IMR-90 (cell line): ENCODE data around the gene IGSF3. TPM values are rescaled to one million over a fixed set of nuclear protein-coding genes. Genes with fewer than 3 reads are reported as not detected.
"Not testable (repeated sequence)": the region's sequence is repeated elsewhere in the genome, so short reads cannot be mapped to it uniquely, and the experiment has no call there.

Experiments
- ATAC-seq: fragments of 200-7000 bp; cut with Tn5 transposase; 2 replicates; pipeline ENCODE4 v1.9.1; 2020; ENCODE audit warnings: low read depth, mild to moderate bottlenecking, moderate library complexity
- BruUV-seq: library from RNA; stranded (reverse); fragments of 400-500 nt; replicated peaks from 2 replicates; lab custom pipeline; 2021; lab: Mats Ljungman, UMichigan
- CTCF ChIA-PET: fragments of 300-600 bp; formaldehyde crosslinking; extraction: SDS; loops from one replicate; lab custom pipeline; 2021; ENCODE audit warnings: antibody characterized with exemption; lab: Yijun Ruan, JAX
- POLR2A ChIA-PET: fragments of 300-600 bp; sonication (Branson Sonifier 250); formaldehyde crosslinking; loops from one replicate; lab custom pipeline; 2022; ENCODE audit warnings: antibody characterized with exemption; ENCODE audit not compliant: unreplicated experiment; lab: Charles Lee
- DNase-seq: peaks from one replicate; pipeline ENCODE4 v3.0.0; 2013
- H2AFZ ChIP-seq: replicated peaks from 2 replicates; pipeline ENCODE3; 2013; ENCODE audit warnings: low read length, mild to moderate bottlenecking; ENCODE audit not compliant: poor library complexity
- H2AK5ac ChIP-seq: 2 replicates; pipeline ENCODE4 v1.6.1; 2013; ENCODE audit warnings: low read depth, low read length, inconsistent platforms
- H2AK9ac ChIP-seq: replicated peaks from 2 replicates; pipeline ENCODE3; 2013; ENCODE audit warnings: mild to moderate bottlenecking, low read depth, low read length, moderate library complexity; ENCODE audit not compliant: poor library complexity
- H2BK120ac ChIP-seq: 2 replicates; pipeline ENCODE4 v1.6.1; 2013; ENCODE audit warnings: low read depth, low read length, inconsistent platforms
- H2BK15ac ChIP-seq: 3 replicates; pipeline ENCODE4 v1.6.1; 2013; ENCODE audit warnings: low read depth, low read length, inconsistent platforms
- H2BK20ac ChIP-seq: 2 replicates; pipeline ENCODE4 v1.6.1; 2013; ENCODE audit warnings: low read depth, mild to moderate bottlenecking, inconsistent platforms, low read length, moderate library complexity
- H2BK5ac ChIP-seq: 2 replicates; pipeline ENCODE4 v1.6.1; 2013; ENCODE audit warnings: mild to moderate bottlenecking, low read depth, low read length, inconsistent platforms; ENCODE audit not compliant: poor library complexity, severe bottlenecking
- H3K14ac ChIP-seq: replicated peaks from 2 replicates; pipeline ENCODE4 v1.6.1; 2013; ENCODE audit warnings: low read depth, low read length, inconsistent platforms
- H3K18ac ChIP-seq: 2 replicates; pipeline ENCODE4 v1.6.1; 2013; ENCODE audit warnings: low read depth, low read length, control low read depth
- H3K23ac ChIP-seq: 2 replicates; pipeline ENCODE4 v1.6.1; 2013; ENCODE audit warnings: low read depth, low read length, inconsistent platforms
- H3K27ac ChIP-seq: 2 replicates; pipeline ENCODE4 v1.5.1; 2013; ENCODE audit warnings: mild to moderate bottlenecking, control low read depth, low read length; ENCODE audit not compliant: insufficient read depth
- H3K27me3 ChIP-seq: 2 replicates; pipeline ENCODE4 v1.6.1; 2013; ENCODE audit warnings: low read length; ENCODE audit not compliant: control insufficient read depth, insufficient read depth
- H3K36me3 ChIP-seq: 2 replicates; pipeline ENCODE4 v1.6.1; 2013; ENCODE audit warnings: low read length, mixed read lengths; ENCODE audit not compliant: control insufficient read depth, insufficient read depth
- H3K4ac ChIP-seq: 2 replicates; pipeline ENCODE4 v1.6.1; 2013; ENCODE audit warnings: low read depth, low read length, inconsistent platforms
- H3K4me1 ChIP-seq: 2 replicates; pipeline ENCODE4 v1.6.1; 2013; ENCODE audit warnings: low read length, mixed read lengths; ENCODE audit not compliant: control insufficient read depth, insufficient read depth
- H3K4me2 ChIP-seq: 2 replicates; pipeline ENCODE4 v1.6.1; 2013; ENCODE audit warnings: low read depth, mild to moderate bottlenecking, control low read depth, low read length, moderate library complexity
- H3K4me3 ChIP-seq: 2 replicates; pipeline ENCODE4 v1.5.1; 2013; ENCODE audit warnings: low read depth, mild to moderate bottlenecking, control low read depth, low read length, moderate library complexity; ENCODE audit not compliant: insufficient read depth
- H3K56ac ChIP-seq: 2 replicates; pipeline ENCODE4 v1.6.1; 2013; ENCODE audit warnings: low read length, inconsistent platforms; ENCODE audit not compliant: insufficient read depth; ENCODE audit errors: extremely low read depth
- H3K79me1 ChIP-seq, 2 experiments: 2 replicates each; pipeline ENCODE4 v1.6.1; 2013; ENCODE audit warnings: low read length in 2 of 2, inconsistent platforms in 1 of 2, low read depth in 1 of 2
- H3K9ac ChIP-seq: 2 replicates; pipeline ENCODE4 v1.6.1; 2013; ENCODE audit warnings: low read depth, low read length, control low read depth
- H3K9me1 ChIP-seq: 2 replicates; pipeline ENCODE4 v1.6.1; 2013; ENCODE audit warnings: low read length, inconsistent platforms; ENCODE audit not compliant: insufficient read depth
- H3K9me3 ChIP-seq: 2 replicates; pipeline ENCODE4 v1.6.1; 2013; ENCODE audit warnings: low read length; ENCODE audit not compliant: control insufficient read depth, insufficient read depth
- H4K20me1 ChIP-seq: 2 replicates; pipeline ENCODE4 v1.6.1; 2013; ENCODE audit warnings: low read length, inconsistent platforms; ENCODE audit not compliant: insufficient read depth
- H4K5ac ChIP-seq: 2 replicates; pipeline ENCODE4 v1.6.1; 2013; ENCODE audit warnings: mild to moderate bottlenecking, low read depth, low read length, control low read depth
- H4K8ac ChIP-seq, 2 experiments: 2 replicates each; pipeline ENCODE4 v1.6.1; 2013; ENCODE audit warnings: low read depth in 2 of 2, low read length in 2 of 2, control low read depth in 1 of 2, inconsistent platforms in 1 of 2
- H4K91ac ChIP-seq: 2 replicates; pipeline ENCODE4 v1.6.1; 2013; ENCODE audit warnings: low read depth, low read length, inconsistent platforms; ENCODE audit not compliant: insufficient read depth
- WGBS, 2 experiments: methylation state at CpG; one replicate each; pipeline versions ENCODE4 v1.1.5 to v1.1.7; 2013; ENCODE audit warnings: missing lambda C conversion rate in 2 of 2; ENCODE audit not compliant: insufficient read length in 1 of 2; ENCODE audit errors: extremely low coverage in 2 of 2; 5-methylcytosine and 5-hydroxymethylcytosine counted together
- dilution Hi-C: fragments of 300-500 bp; cut with HindIII; formaldehyde crosslinking; loops from one replicate; pipeline ENCODE4 v1.14.3; 2018; ENCODE audit warnings: low sequenced_read_pairs; ENCODE audit not compliant: unreplicated experiment
- in situ Hi-C: fragments of 300-500 bp; cut with MboI; formaldehyde crosslinking; loops from 3 replicates; pipeline ENCODE4 v1.14.3; 2019; ENCODE audit warnings: low sequenced_read_pairs, inconsistent platforms, mixed read lengths
- intact Hi-C: fragments of 100-400 bp; cut with micrococcal nuclease; formaldehyde crosslinking; loops from 2 replicates; pipeline ENCODE4 v1.10.0; 2022
- polyA plus RNA-seq, 3 experiments: library from polyadenylated mRNA; depleted of rRNA; stranded (reverse); fragments of >200 nt; gene quantifications; 2 replicates each; pipeline ENCODE4 v1.2.3, GENCODE V29; 2012; ENCODE audit warnings: low replicate concordance in 1 of 3
- total RNA-seq: library from RNA; depleted of rRNA; stranded (reverse); fragments of >200 nt; gene quantifications from 2 replicates; pipeline ENCODE4 v1.2.3, GENCODE V29; 2012

The IGSF3 gene
- total and polyA plus RNA-seq, 2 of the 4 experiments (the other 2 are of a cell fraction), result under 0.01 to 0.02 TPM

DNA sequence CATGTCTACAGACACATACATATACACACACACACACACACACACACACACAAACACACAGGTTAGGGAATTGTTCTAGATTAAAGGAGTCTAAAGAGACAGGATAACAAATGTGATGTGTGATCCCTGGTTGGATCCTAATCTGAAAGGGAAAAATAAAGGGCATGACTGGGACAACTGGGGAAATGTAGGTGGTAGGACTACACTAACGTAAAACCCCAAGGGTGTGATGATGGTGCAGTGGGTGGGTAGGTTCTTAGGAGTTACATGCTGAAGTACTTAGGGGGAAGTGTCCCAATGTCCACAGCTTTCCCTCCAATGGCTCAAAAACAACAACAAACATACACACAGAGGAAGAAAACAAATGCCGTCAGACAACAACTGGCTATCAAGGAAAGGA, 68.2 kb downstream of the IGSF3 start:
- CTCF ChIA-PET, H3K4me3 ChIP-seq, H3K56ac ChIP-seq, H3K36me3 ChIP-seq, H3K4me1 ChIP-seq, H3K4me2 ChIP-seq, H2AFZ ChIP-seq, H3K9me3 ChIP-seq, H2AK9ac ChIP-seq, ATAC-seq, POLR2A ChIA-PET, H2BK15ac ChIP-seq, H3K27ac ChIP-seq, dilution Hi-C loops, H2BK5ac ChIP-seq, H2AK5ac ChIP-seq, H4K5ac ChIP-seq, H3K18ac ChIP-seq, H3K23ac ChIP-seq, H4K8ac ChIP-seq, H3K79me1 ChIP-seq, in situ Hi-C loops, H4K91ac ChIP-seq, H4K20me1 ChIP-seq, H2BK120ac ChIP-seq, DNase-seq, H3K9me1 ChIP-seq, H3K14ac ChIP-seq, H3K27me3 ChIP-seq, intact Hi-C loops, H3K4ac ChIP-seq, H2BK20ac ChIP-seq, H3K9ac ChIP-seq, BruUV-seq: not testable (repeated sequence)
- no CpG with 5 or more reads among the region's 2 CpGs for WGBS, 2 experiments

DNA sequence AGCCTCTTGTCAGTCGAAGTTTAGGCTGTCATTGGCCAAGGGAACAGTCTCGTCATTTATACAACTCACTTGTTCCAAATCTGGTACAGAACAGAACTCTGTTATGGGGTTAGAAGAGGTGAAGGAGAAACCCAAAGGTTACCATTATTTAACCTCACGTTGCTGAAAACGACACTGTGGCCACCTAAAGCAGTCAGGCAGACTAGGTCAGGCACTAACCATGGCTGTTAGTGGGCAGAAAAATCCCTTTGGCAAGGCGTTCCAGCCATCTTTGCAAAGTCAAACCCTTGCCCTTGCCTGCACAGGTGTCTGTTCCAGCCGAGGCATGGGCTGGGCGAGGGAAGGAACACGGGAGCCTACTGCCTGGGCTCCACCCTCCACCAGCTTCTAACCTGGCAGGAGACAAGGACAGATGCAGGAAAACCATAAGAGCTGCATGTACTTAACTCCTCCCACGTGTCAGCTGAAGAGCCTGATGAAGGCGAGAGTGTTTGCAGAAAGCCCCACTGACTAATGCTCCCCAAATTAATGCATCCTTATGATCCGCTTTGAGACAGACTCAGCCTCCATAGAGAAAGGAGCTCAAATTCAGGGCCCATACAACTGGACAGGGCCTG, 69.0 kb downstream of the IGSF3 start:
- intact Hi-C loops, H2AK5ac ChIP-seq, H3K56ac ChIP-seq, H4K5ac ChIP-seq, H3K9me1 ChIP-seq, H3K4me3 ChIP-seq, H3K4me1 ChIP-seq, H3K79me1 ChIP-seq, H3K36me3 ChIP-seq, H4K20me1 ChIP-seq, H3K9ac ChIP-seq, H2BK5ac ChIP-seq, H2BK120ac ChIP-seq, H4K91ac ChIP-seq, DNase-seq, in situ Hi-C loops, H3K14ac ChIP-seq, dilution Hi-C loops, H2BK15ac ChIP-seq, POLR2A ChIA-PET, H3K4ac ChIP-seq, H3K23ac ChIP-seq, H3K9me3 ChIP-seq, ATAC-seq, H3K27ac ChIP-seq, BruUV-seq, H3K18ac ChIP-seq, H3K4me2 ChIP-seq, H2BK20ac ChIP-seq, H2AK9ac ChIP-seq, H3K27me3 ChIP-seq, CTCF ChIA-PET, H2AFZ ChIP-seq, H4K8ac ChIP-seq: not testable (repeated sequence)
- WGBS, 2 experiments, result no CpG with 5 or more reads among the region's 11 CpGs
